Panc1 (cell line): ENCODE measurements around the gene OR6C74.

ENCODE experiments used
- CTCF ChIP-seq: fragments of 450-650 bp; IDR thresholded peaks from 2 replicates; pipeline ENCODE4 v1.5.1; 2017; ENCODE audit warnings: mild to moderate bottlenecking
- POLR2AphosphoS5 ChIP-seq: IDR thresholded peaks from 2 replicates; pipeline ENCODE4 v1.6.1; 2012; ENCODE audit warnings: mild to moderate bottlenecking, low read depth, low read length, moderate library complexity

DNA sequence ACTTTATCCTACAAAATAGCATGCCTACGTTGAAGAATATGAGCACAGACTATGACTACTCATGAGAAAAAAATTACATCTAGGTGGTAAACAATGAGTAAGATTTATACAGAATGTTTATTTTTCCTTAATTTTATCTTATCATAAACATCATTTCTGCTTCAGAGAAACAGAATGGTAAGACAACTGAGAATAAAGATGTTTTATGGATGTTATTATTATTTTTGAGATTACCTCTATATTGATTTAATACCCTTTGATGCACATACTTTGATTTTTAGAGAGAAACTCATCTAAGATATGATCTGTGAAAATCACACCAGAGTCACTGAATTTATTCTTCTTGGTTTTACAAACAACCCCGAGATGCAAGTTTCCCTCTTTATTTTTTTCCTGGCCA, 23.7 kb upstream of the OR6C74 start, which contains the start of gene OR10A7:
- TF ChIP-seq CTCF: no peak
- no peak for TF ChIP-seq POLR2AphosphoS5
